IMR-90 (cell line): ENCODE data around the gene RPL10A.
"Not testable (repeated sequence)": the region's sequence is repeated elsewhere in the genome, so short reads cannot be mapped to it uniquely, and the experiment has no call there.

Experiments used
- CTCF ChIP-seq: conservative IDR thresholded peaks from 2 replicates; pipeline ENCODE4 v1.5.1; 2012; ENCODE audit warnings: mild to moderate bottlenecking, low read depth, low read length, improper control_type of control experiment
- ELK1 ChIP-seq: fragments of 150-350 bp; IDR thresholded peaks from 2 replicates; pipeline ENCODE4 v1.6.1; 2016; ENCODE audit warnings: low read depth, mild to moderate bottlenecking, low read length, moderate library complexity, borderline replicate concordance
- FOS ChIP-seq: fragments of 150-350 bp; IDR thresholded peaks from 2 replicates; pipeline ENCODE4 v1.6.1; 2016; ENCODE audit warnings: low read depth, low read length
- NFE2L2 ChIP-seq: fragments of 150-350 bp; IDR thresholded peaks from 2 replicates; pipeline ENCODE4 v1.6.1; 2016; ENCODE audit warnings: low read depth, mild to moderate bottlenecking, low read length
- POLR2A ChIP-seq: IDR thresholded peaks from 2 replicates; pipeline ENCODE4 v1.6.1; 2012; ENCODE audit warnings: mild to moderate bottlenecking, low read depth, low read length
- RCOR1 ChIP-seq: IDR thresholded peaks from 2 replicates; pipeline ENCODE4 v1.6.1; 2012; ENCODE audit warnings: mild to moderate bottlenecking, low read length, improper control_type of control experiment; ENCODE audit not compliant: insufficient replicate concordance
- RFX5 ChIP-seq: IDR thresholded peaks from 2 replicates; pipeline ENCODE4 v1.8.0; 2012; ENCODE audit warnings: low read depth, mild to moderate bottlenecking, low read length, moderate library complexity
- SMC3 ChIP-seq: fragments of 150-350 bp; IDR thresholded peaks from 2 replicates; pipeline ENCODE4 v1.6.1; 2016; ENCODE audit warnings: low read depth, mild to moderate bottlenecking, antibody characterized with exemption, low read length, moderate library complexity

- not testable (repeated sequence) for TF ChIP-seq CTCF, FOS, NFE2L2, SMC3, RFX5, POLR2A, ELK1, RCOR1
Observed at GRCh38 chr6:35515939-35516338, 47.7 kb downstream of the RPL10A start.
